Prostate gland (tissue), 2 donors: ENCODE measurements around the gene NSL1. TPM values are rescaled to one million over a fixed set of nuclear protein-coding genes. Genes with fewer than 3 reads are reported as not detected.

ENCODE experiments used
- DNase-seq: peaks from one replicate; pipeline ENCODE4 v3.0.0-alpha.2; 2019; ENCODE audit warnings: low spot score
- H3K27ac ChIP-seq, 2 donors: fragments of 200-600 bp; sonication (generic); 2 replicates each; pipeline ENCODE4 v1.5.1; 2017 to 2019
- H3K27me3 ChIP-seq: fragments of 200-600 bp; sonication (generic); replicated peaks from 2 replicates; pipeline ENCODE4 v1.5.1; 2019; ENCODE audit not compliant: insufficient read depth
- H3K36me3 ChIP-seq, 2 donors: fragments of 200-600 bp; sonication (generic); 1 replicate in 1 of 2; 2 replicates in 1 of 2; pipeline versions ENCODE4 v1.5.1 to v1.8.1; 2017 to 2019
- H3K4me1 ChIP-seq: fragments of 200-600 bp; sonication (generic); replicated peaks from 2 replicates; pipeline ENCODE4 v1.5.1; 2019
- H3K4me3 ChIP-seq, 2 donors: fragments of 200-600 bp; sonication (generic); 2 replicates each; pipeline ENCODE4 v1.5.1; 2017 to 2019
- H3K9me3 ChIP-seq: fragments of 200-600 bp; sonication (generic); 2 replicates; pipeline ENCODE4 v1.5.1; 2017
- CTCF ChIP-seq, 4 experiments: fragments of 200-600 bp in 2 of 4; fragments of 450-650 bp in 2 of 4; sonication (generic) in 2 of 4; IDR thresholded peaks; 1 replicate in 3 of 4; 2 replicates in 1 of 4; pipeline ENCODE4 v1.5.1; 2016 to 2019; ENCODE audit warnings: antibody characterized with exemption in 4 of 4, mild to moderate bottlenecking in 2 of 4, moderate library complexity in 2 of 4
- POLR2A ChIP-seq: fragments of 450-650 bp; IDR thresholded peaks from one replicate; pipeline ENCODE4 v1.6.1; 2016; ENCODE audit warnings: antibody characterized with exemption, mild to moderate bottlenecking
- POLR2AphosphoS5 ChIP-seq: sonication (generic); formaldehyde crosslinking; IDR thresholded peaks from one replicate; pipeline ENCODE4 v1.6.1; 2017; ENCODE audit warnings: antibody characterized with exemption
- WGBS: methylation state at CpG from one replicate; pipeline ENCODE4 v1.1.5; 2018; 5-methylcytosine and 5-hydroxymethylcytosine counted together
- intact Hi-C: fragments of 100-400 bp; cut with DNase I; formaldehyde crosslinking; loops from one replicate; pipeline ENCODE4 v1.14.2; 2022
- total RNA-seq, 2 donors: library from RNA; depleted of rRNA; stranded (reverse); fragments of >200 nt; gene quantifications; one replicate each; pipeline ENCODE4 v1.1.0, GENCODE V29; 2016

The NSL1 gene
- total RNA-seq, 2 donors from 2014 or later: 31.6 to 42.6 TPM

- no peak overlapping the region for H3K27ac ChIP-seq
- WGBS: 79% methylated on average over 9 of the region's 9 CpGs
- no peak for DNase-seq
- intact Hi-C loops: no loop called here
- TF ChIP-seq POLR2AphosphoS5: no peak
- TF ChIP-seq POLR2A: no peak
- TF ChIP-seq CTCF (IDR thresholded peaks at IDR 0.05): no peak
- no peak overlapping the region for H3K4me3 ChIP-seq
- H3K36me3 ChIP-seq: no peaks in the 10 kb centered on the region
- no peaks in the 10 kb centered on the region for H3K27me3 ChIP-seq
- H3K9me3 ChIP-seq: no peaks in the 10 kb centered on the region
- peaks cover 3% of the 10 kb centered on the region for H3K4me1 ChIP-seq
Measured at GRCh38 chr1:212703991-212704564, 87.5 kb downstream of the NSL1 start.

- no peak overlapping the region for H3K27ac ChIP-seq
- no peaks in the 10 kb centered on the region for H3K27me3 ChIP-seq
- H3K4me3 ChIP-seq: no peak overlapping the region
- intact Hi-C loops: no loop called here
- DNase-seq: no peak
- H3K9me3 ChIP-seq: no peaks in the 10 kb centered on the region
- TF ChIP-seq POLR2AphosphoS5: no peak
- no peak for TF ChIP-seq CTCF (IDR thresholded peaks at IDR 0.05)
- no peak for TF ChIP-seq POLR2A
- peaks cover 7% of the 10 kb centered on the region for H3K4me1 ChIP-seq
- no peaks in the 10 kb centered on the region for H3K36me3 ChIP-seq
- WGBS: 68% methylated on average over 1 of the region's 1 CpG
Measured at GRCh38 chr1:212702672-212703071, 88.9 kb downstream of the NSL1 start.

- H3K4me1 ChIP-seq: peaks cover 7% of the 10 kb centered on the region
- TF ChIP-seq POLR2AphosphoS5: no peak
- TF ChIP-seq POLR2A: no peak
- TF ChIP-seq CTCF (IDR thresholded peaks at IDR 0.05): no peak
- H3K27me3 ChIP-seq: no peaks in the 10 kb centered on the region
- DNase-seq: no peak
- H3K9me3 ChIP-seq: no peaks in the 10 kb centered on the region
- no peak overlapping the region for H3K4me3 ChIP-seq
- WGBS: 74% methylated on average over 1 of the region's 1 CpG
- no peaks in the 10 kb centered on the region for H3K36me3 ChIP-seq
- intact Hi-C loops: no loop called here
- H3K27ac ChIP-seq: no peak overlapping the region
Measured at GRCh38 chr1:212701910-212702309, 89.7 kb downstream of the NSL1 start.

- H3K27me3 ChIP-seq: no peaks in the 10 kb centered on the region
- H3K4me1 ChIP-seq: peaks cover 7% of the 10 kb centered on the region
- peak; percentile 32 for DNase-seq
- WGBS: 12% methylated on average over 27 of the region's 27 CpGs
- no peaks in the 10 kb centered on the region for H3K9me3 ChIP-seq
- no peaks in the 10 kb centered on the region for H3K36me3 ChIP-seq
- peak overlapping the region; percentile 39 to 46 for H3K4me3 ChIP-seq
- H3K27ac ChIP-seq: peak overlapping the region in 1 of 2 donors; percentile 44
- no peak for TF ChIP-seq POLR2A
- TF ChIP-seq CTCF (IDR thresholded peaks at IDR 0.05): no peak
- TF ChIP-seq POLR2AphosphoS5: no peak
- intact Hi-C loops: no loop called here
Measured at GRCh38 chr1:212700892-212701819, 90.4 kb downstream of the NSL1 start.
